HepG2 (cell line): ENCODE measurements around the gene CXCR5. TPM values are rescaled to one million over a fixed set of nuclear protein-coding genes. Genes with fewer than 3 reads are reported as not detected.

Experiments used
- AHR ChIP-seq: IDR thresholded peaks from 2 replicates; pipeline ENCODE4 v1.6.1; 2018; ENCODE audit warnings: missing genetic modification reagents, missing compliant biosample characterization
- CBX1 ChIP-seq: IDR thresholded peaks from one replicate; pipeline ENCODE4 v1.6.1; 2016; ENCODE audit warnings: antibody characterized with exemption, low read depth
- FOXP1 ChIP-seq, 2 experiments: fragments of 450-650 bp in 1 of 2; IDR thresholded peaks; 2 replicates each; pipeline ENCODE4 v1.6.1; 2017 to 2018; ENCODE audit warnings: antibody characterized with exemption in 1 of 2
- PAF1 ChIP-seq: IDR thresholded peaks from 2 replicates; pipeline ENCODE4 v1.6.1; 2016; ENCODE audit warnings: missing genetic modification reagents, missing compliant biosample characterization
- SATB2 ChIP-seq: sonication (generic); formaldehyde crosslinking; IDR thresholded peaks from 2 replicates; pipeline ENCODE4 v1.5.0; 2020; ENCODE audit warnings: missing genetic modification reagents
- ZFP62 ChIP-seq: sonication (generic); formaldehyde crosslinking; IDR thresholded peaks from 2 replicates; pipeline ENCODE4 v1.4.0; 2020; ENCODE audit warnings: missing genetic modification reagents
- ZNF253 ChIP-seq: sonication (generic); formaldehyde crosslinking; IDR thresholded peaks from 2 replicates; pipeline ENCODE4 v1.8.0; 2022; ENCODE audit warnings: mild to moderate bottlenecking, missing genetic modification reagents, borderline replicate concordance
- ZNF383 ChIP-seq: sonication (generic); formaldehyde crosslinking; IDR thresholded peaks from 2 replicates; pipeline ENCODE4 v1.4.0; 2020; ENCODE audit warnings: missing genetic modification reagents, mild to moderate bottlenecking, borderline replicate concordance
- ZNF678 ChIP-seq: sonication (generic); formaldehyde crosslinking; IDR thresholded peaks from 2 replicates; pipeline ENCODE4 v1.4.0; 2020; ENCODE audit warnings: mild to moderate bottlenecking, missing genetic modification reagents
- polyA plus RNA-seq, 8 experiments: library from polyadenylated mRNA; depleted of rRNA in 3 of 8; stranded (reverse) in 7 of 8; unstranded in 1 of 8; fragments of >200 nt; fragmentation: Illumina TruSeq in 4 of 8; extraction: Trizol in 4 of 8; gene quantifications; 2 replicates each; pipeline versions ENCODE4 v1.2.1 to v1.2.3, GENCODE V29; 2011 to 2016; ENCODE audit warnings: low read depth in 4 of 8, missing spikeins in 1 of 8, mixed read lengths in 1 of 8; ENCODE audit not compliant: insufficient read depth in 1 of 8
- total RNA-seq, 5 experiments: library from RNA; depleted of rRNA; stranded (reverse); fragments of >200 nt; fragmentation: Illumina TruSeq; extraction: Trizol; gene quantifications; 2 replicates each; pipeline ENCODE4 v1.2.3, GENCODE V29; 2016; ENCODE audit warnings: low read depth in 1 of 5
- TF ChIP-seq, protein P1 (sequence below): sonication (generic); formaldehyde crosslinking; IDR thresholded peaks from 2 replicates; pipeline ENCODE4 v1.4.0; 2020; ENCODE audit warnings: missing genetic modification reagents, borderline replicate concordance
- TF ChIP-seq, protein P2 (sequence below): sonication (generic); formaldehyde crosslinking; IDR thresholded peaks from 2 replicates; pipeline ENCODE4 v1.5.0; 2020; ENCODE audit warnings: mild to moderate bottlenecking, missing genetic modification reagents
- TF ChIP-seq, protein P3 (sequence below): sonication (generic); formaldehyde crosslinking; IDR thresholded peaks from 2 replicates; pipeline ENCODE4 v1.8.1; 2023; ENCODE audit warnings: mild to moderate bottlenecking, missing genetic modification reagents, borderline replicate concordance
- TF ChIP-seq, protein P4 (sequence below): sonication (generic); formaldehyde crosslinking; IDR thresholded peaks from 2 replicates; pipeline ENCODE4 v1.4.0; 2020; ENCODE audit warnings: missing genetic modification reagents, low read depth, mild to moderate bottlenecking, borderline replicate concordance
- TF ChIP-seq, protein P5 (sequence below): sonication (generic); formaldehyde crosslinking; IDR thresholded peaks from 2 replicates; pipeline ENCODE4 v1.4.0; 2020; ENCODE audit warnings: missing genetic modification reagents

Gene CXCR5
- total and polyA plus RNA-seq, 2 of the 13 experiments (the other 11 are each of a cell fraction or from before 2014, with no cell fraction given), result not detected

DNA sequence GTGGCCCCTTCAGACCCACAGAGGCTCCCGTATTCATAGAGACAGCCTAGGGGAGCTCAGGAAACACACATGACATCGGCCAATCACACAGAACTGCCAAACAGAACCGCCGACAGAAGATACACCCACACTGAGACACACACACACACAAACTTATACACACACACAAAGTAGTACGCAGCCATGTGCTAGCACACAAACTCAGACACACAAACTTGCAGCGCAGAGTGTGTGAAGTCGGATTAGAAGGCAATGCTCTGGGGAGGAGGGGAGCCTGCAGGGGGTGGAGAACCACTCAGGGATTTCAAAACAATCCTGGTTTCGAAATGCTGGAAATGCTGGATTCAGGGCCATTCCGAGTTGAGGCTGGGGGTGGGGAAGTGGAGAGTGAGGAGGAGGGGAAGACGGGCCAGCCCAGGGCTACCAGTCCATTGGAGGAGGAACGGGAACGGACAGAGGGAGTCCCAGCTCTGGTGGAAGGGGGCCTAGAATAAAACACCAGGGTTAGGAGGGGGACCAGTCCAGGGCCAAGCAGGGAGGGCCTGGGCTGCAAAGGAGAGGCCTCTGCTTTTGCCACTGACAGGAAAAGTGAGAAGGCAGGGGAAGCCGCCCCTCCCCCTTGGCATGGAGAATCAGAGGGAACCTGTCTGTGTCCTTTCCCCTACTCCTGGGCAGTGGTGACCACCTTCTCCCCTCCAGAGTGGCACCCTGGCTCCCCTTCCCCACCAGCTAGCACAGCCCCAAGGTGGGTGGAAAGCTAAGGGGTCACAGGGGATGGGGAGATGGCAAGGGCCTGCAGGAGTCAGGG, 37.6 kb downstream of the CXCR5 start (continued):
- TF ChIP-seq, protein P1, sequence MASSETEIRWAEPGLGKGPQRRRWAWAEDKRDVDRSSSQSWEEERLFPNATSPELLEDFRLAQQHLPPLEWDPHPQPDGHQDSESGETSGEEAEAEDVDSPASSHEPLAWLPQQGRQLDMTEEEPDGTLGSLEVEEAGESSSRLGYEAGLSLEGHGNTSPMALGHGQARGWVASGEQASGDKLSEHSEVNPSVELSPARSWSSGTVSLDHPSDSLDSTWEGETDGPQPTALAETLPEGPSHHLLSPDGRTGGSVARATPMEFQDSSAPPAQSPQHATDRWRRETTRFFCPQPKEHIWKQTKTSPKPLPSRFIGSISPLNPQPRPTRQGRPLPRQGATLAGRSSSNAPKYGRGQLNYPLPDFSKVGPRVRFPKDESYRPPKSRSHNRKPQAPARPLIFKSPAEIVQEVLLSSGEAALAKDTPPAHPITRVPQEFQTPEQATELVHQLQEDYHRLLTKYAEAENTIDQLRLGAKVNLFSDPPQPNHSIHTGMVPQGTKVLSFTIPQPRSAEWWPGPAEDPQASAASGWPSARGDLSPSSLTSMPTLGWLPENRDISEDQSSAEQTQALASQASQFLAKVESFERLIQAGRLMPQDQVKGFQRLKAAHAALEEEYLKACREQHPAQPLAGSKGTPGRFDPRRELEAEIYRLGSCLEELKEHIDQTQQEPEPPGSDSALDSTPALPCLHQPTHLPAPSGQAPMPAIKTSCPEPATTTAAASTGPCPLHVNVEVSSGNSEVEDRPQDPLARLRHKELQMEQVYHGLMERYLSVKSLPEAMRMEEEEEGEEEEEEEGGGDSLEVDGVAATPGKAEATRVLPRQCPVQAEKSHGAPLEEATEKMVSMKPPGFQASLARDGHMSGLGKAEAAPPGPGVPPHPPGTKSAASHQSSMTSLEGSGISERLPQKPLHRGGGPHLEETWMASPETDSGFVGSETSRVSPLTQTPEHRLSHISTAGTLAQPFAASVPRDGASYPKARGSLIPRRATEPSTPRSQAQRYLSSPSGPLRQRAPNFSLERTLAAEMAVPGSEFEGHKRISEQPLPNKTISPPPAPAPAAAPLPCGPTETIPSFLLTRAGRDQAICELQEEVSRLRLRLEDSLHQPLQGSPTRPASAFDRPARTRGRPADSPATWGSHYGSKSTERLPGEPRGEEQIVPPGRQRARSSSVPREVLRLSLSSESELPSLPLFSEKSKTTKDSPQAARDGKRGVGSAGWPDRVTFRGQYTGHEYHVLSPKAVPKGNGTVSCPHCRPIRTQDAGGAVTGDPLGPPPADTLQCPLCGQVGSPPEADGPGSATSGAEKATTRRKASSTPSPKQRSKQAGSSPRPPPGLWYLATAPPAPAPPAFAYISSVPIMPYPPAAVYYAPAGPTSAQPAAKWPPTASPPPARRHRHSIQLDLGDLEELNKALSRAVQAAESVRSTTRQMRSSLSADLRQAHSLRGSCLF, result no peak
- TF ChIP-seq ZNF253 (CRISPR knock-in tag) (no peak), ZFP62 (no peak), ZNF383 (no peak), SATB2 (CRISPR knock-in tag) (no peak), FOXP1 (IDR thresholded peaks at IDR 0.05) (0 out of 2 replicates have a peak, but pooled peaks have one; percentile 16), FOXP1 (CRISPR knock-in tag; IDR thresholded peaks at IDR 0.05) (peak; percentile 73), AHR (CRISPR knock-in tag) (0 out of 2 replicates have a peak, but pooled peaks have one; percentile 28), PAF1 (CRISPR knock-in tag) (no peak), ZNF678 (CRISPR knock-in tag) (no peak), CBX1 (no peak)
- TF ChIP-seq, protein P2, sequence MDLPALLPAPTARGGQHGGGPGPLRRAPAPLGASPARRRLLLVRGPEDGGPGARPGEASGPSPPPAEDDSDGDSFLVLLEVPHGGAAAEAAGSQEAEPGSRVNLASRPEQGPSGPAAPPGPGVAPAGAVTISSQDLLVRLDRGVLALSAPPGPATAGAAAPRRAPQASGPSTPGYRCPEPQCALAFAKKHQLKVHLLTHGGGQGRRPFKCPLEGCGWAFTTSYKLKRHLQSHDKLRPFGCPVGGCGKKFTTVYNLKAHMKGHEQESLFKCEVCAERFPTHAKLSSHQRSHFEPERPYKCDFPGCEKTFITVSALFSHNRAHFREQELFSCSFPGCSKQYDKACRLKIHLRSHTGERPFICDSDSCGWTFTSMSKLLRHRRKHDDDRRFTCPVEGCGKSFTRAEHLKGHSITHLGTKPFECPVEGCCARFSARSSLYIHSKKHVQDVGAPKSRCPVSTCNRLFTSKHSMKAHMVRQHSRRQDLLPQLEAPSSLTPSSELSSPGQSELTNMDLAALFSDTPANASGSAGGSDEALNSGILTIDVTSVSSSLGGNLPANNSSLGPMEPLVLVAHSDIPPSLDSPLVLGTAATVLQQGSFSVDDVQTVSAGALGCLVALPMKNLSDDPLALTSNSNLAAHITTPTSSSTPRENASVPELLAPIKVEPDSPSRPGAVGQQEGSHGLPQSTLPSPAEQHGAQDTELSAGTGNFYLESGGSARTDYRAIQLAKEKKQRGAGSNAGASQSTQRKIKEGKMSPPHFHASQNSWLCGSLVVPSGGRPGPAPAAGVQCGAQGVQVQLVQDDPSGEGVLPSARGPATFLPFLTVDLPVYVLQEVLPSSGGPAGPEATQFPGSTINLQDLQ (CRISPR knock-in tag), result no peak
- TF ChIP-seq, protein P3, sequence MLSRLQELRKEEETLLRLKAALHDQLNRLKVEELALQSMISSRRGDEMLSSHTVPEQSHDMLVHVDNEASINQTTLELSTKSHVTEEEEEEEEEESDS, result no peak
- TF ChIP-seq, protein P4, sequence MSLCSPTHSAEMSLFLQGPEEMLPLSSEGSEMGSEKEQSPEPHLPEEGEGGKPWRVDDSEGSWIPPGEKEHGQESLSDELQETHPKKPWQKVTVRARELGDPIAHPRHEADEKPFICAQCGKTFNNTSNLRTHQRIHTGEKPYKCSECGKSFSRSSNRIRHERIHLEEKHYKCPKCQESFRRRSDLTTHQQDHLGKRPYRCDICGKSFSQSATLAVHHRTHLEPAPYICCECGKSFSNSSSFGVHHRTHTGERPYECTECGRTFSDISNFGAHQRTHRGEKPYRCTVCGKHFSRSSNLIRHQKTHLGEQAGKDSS (CRISPR knock-in tag), result peak; percentile 81; the same call in 1 of the 2 replicates
- TF ChIP-seq, protein P5, sequence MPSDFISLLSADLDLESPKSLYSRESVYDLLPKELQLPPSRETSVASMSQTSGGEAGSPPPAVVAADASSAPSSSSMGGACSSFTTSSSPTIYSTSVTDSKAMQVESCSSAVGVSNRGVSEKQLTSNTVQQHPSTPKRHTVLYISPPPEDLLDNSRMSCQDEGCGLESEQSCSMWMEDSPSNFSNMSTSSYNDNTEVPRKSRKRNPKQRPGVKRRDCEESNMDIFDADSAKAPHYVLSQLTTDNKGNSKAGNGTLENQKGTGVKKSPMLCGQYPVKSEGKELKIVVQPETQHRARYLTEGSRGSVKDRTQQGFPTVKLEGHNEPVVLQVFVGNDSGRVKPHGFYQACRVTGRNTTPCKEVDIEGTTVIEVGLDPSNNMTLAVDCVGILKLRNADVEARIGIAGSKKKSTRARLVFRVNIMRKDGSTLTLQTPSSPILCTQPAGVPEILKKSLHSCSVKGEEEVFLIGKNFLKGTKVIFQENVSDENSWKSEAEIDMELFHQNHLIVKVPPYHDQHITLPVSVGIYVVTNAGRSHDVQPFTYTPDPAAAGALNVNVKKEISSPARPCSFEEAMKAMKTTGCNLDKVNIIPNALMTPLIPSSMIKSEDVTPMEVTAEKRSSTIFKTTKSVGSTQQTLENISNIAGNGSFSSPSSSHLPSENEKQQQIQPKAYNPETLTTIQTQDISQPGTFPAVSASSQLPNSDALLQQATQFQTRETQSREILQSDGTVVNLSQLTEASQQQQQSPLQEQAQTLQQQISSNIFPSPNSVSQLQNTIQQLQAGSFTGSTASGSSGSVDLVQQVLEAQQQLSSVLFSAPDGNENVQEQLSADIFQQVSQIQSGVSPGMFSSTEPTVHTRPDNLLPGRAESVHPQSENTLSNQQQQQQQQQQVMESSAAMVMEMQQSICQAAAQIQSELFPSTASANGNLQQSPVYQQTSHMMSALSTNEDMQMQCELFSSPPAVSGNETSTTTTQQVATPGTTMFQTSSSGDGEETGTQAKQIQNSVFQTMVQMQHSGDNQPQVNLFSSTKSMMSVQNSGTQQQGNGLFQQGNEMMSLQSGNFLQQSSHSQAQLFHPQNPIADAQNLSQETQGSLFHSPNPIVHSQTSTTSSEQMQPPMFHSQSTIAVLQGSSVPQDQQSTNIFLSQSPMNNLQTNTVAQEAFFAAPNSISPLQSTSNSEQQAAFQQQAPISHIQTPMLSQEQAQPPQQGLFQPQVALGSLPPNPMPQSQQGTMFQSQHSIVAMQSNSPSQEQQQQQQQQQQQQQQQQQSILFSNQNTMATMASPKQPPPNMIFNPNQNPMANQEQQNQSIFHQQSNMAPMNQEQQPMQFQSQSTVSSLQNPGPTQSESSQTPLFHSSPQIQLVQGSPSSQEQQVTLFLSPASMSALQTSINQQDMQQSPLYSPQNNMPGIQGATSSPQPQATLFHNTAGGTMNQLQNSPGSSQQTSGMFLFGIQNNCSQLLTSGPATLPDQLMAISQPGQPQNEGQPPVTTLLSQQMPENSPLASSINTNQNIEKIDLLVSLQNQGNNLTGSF, result no peak
